Ramos (cell line): ENCODE measurements around the gene CDK1.
"Not testable (repeated sequence)": the region's sequence is repeated elsewhere in the genome, so short reads cannot be mapped to it uniquely, and the experiment has no call there.

Experiments used
- in situ Hi-C: fragments of 300-500 bp; cut with MboI; formaldehyde crosslinking; loops from one replicate; pipeline ENCODE4 v1.14.3; 2022; ENCODE audit warnings: low sequenced_read_pairs; ENCODE audit not compliant: unreplicated experiment

Gene CDK1

DNA sequence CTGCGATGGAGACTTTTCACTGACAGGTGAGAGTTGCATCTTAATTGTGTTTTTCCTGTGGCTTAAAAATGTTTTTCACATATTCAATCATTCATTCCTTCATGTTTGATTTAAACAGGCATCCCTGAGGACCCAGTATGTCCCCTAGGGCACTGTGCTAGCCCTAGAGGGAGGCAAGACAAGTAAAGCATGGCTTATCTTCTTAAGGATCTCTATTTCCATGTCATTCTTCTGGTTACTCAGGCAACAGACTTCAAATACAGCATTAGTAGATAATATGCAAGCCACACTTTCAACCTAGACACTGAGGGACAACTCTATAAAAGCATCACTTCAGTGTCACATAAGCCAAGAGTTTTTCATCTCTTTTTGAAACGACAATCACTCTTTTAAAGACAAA is 29.2 kb downstream of the CDK1 start:
- in situ Hi-C loops: loop anchor here (25.0 kb wide), 1 partner anchor 480 kb away; no protein-coding TSS in a partner anchor

- in situ Hi-C loops: loop anchor here (25.0 kb wide), 1 partner anchor 479 kb away; no protein-coding TSS in a partner anchor
These were observed 29.8 kb downstream of the CDK1 start for GRCh38 chr10:60808036-60808435.

DNA sequence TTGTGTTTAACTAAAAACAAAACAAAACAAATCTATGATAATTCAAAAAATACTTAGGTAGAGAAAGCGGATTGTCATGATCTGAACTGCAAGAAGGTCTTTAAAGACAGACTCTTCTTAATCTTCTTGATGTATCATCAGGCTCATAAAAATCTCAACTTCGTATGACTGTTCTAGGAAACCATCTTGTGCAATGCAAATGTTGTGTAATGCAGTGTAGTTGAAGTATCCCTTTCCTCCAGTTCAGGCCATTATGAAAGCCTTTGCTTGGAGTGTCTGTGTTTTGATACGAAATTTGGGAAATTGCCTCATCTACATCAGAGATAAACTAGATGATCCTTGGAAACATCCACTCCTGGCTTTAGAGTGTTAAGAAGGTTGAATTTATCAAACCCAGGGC is 30.9 kb downstream of the CDK1 start:
- in situ Hi-C loops: loop anchor here (25.0 kb wide), 1 partner anchor 478 kb away; no protein-coding TSS in a partner anchor

DNA sequence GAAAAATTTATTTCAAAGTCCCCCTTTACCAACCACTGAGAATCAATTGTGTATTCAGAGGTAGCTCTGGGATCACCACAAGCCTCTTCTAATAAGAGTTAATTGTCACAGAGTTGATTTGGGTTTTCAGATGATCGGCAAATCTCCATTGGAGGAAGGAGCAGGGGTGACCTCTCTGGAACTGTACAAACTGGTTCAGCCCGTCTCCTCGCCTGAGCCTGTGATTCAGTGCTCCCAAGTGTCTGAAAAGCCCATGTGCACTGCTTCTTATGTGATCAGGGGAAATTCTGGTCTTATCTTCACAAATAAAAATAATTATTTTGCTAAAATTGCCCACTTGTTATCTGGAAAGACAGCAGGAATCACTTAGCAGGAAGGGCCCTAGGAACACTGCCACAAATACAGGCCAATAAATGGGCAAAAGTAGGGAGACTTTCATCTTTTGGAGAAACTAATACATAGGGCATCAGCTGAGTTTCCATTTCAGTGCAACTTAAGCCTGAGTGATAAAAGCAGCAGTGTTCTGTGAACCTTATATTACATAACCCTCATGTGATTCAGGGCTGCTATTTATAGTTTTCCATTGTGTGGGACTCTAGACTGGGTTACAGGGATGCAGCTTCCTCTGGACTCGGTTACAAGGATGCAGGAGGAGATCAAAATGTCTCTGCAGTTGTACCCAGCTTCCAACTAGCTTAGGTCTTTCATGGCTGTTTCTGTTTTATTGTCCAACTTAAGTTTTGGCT is 32.3 kb downstream of the CDK1 start:
- in situ Hi-C loops: loop anchor here (25.0 kb wide), 1 partner anchor 477 kb away; no protein-coding TSS in a partner anchor

DNA sequence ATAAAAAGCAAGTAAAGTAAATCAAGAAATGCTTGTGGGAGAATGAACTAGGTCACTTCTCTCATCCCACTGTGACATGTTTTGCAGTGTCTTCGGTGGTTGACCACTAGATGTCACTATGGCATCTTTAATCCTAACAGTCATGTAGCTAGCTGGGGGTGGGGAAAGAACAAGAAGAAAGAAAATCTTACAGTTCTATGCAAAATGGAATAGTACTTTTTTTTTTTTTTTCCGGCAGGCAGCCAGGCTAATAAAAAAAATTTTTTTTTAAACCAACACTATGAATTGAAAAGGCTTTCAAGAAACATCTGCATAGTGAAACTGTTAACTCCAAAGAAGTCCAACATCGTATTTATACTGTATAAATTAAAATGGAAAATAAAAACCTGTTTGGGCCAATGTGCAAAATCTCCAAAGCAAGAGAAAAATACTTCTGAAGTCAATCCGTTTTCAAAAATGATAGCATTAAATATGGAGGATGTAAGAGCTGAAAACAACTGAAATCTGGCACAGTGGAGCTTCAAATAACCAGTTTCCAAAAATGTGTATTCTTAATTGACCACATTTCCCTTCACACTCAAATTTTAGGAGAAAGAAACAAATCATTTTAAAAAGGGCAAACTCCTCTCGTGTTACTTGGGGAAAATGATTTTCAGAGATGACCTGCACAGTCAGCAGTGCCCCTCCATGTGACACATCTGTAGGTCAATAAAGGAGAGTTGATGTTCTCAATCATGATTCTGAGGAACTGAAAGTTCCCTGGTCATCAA is 38.5 kb downstream of the CDK1 start:
- in situ Hi-C loops: loop anchor here (25.0 kb wide), 1 partner anchor 470 kb away; no protein-coding TSS in a partner anchor

GRCh38 chr10:60817398-60817805 is 39.1 kb downstream of the CDK1 start:
- in situ Hi-C loops: loop anchor here (25.0 kb wide), 1 partner anchor 470 kb away; no protein-coding TSS in a partner anchor

- in situ Hi-C loops: loop anchor here (25.0 kb wide), 1 partner anchor 469 kb away; no protein-coding TSS in a partner anchor
These were observed 40.0 kb downstream of the CDK1 start for GRCh38 chr10:60818134-60818770.

GRCh38 chr10:60819271-60819670 is 41.0 kb downstream of the CDK1 start:
- in situ Hi-C loops: loop anchor here (25.0 kb wide), 1 partner anchor 468 kb away; no protein-coding TSS in a partner anchor

- in situ Hi-C loops: loop anchor here (25.0 kb wide), 1 partner anchor 467 kb away; no protein-coding TSS in a partner anchor
These were observed 41.9 kb downstream of the CDK1 start for GRCh38 chr10:60820093-60820754.

DNA sequence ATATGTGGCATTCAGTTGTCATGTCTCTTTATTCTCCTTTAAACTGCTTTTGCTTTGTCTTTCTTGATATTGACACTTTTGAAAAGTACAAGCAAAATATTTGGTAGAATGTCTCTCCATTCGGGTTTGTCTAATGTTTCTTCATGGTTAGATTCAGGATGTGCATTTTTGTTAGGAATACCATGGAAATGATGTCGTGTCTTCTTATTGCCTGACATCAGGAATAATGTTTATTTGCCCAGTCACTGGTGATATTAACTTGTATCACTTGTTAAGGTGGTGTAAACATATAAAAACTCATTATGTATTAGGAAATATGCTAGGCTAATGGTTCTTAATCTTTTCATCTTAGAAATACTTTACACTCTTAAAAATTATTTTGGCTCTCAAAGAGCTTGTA is 43.4 kb downstream of the CDK1 start:
- in situ Hi-C loops: loop anchor here (25.0 kb wide), 1 partner anchor 466 kb away; no protein-coding TSS in a partner anchor

GRCh38 chr10:60822809-60823208 is 44.5 kb downstream of the CDK1 start:
- in situ Hi-C loops: loop anchor here (25.0 kb wide), 1 partner anchor 464 kb away; no protein-coding TSS in a partner anchor

GRCh38 chr10:60823324-60823723 is 45.0 kb downstream of the CDK1 start:
- in situ Hi-C loops: loop anchor here (25.0 kb wide), 1 partner anchor 464 kb away; no protein-coding TSS in a partner anchor

DNA sequence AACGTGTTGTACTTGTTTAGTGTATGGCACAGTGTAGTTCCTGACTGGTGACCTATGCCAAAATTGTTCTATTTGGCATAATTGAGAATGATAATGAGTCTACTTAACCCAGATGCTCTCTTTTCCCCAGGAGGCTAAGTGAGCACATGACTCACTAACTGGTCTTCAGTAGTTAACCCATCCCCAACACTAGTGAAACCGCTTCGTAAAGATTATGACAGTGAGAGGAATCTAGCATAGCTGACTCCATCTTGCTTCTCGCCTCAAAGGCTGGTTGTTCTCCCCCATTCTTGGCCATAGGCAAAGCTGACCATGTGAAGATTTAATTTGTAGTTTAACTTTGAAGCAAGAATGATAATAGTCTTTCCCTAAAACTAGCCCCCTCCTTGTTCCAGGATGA is 47.2 kb downstream of the CDK1 start:
- in situ Hi-C loops: no loop called here

GRCh38 chr10:60827791-60828488 is 49.7 kb downstream of the CDK1 start:
- in situ Hi-C loops: no loop called here

DNA sequence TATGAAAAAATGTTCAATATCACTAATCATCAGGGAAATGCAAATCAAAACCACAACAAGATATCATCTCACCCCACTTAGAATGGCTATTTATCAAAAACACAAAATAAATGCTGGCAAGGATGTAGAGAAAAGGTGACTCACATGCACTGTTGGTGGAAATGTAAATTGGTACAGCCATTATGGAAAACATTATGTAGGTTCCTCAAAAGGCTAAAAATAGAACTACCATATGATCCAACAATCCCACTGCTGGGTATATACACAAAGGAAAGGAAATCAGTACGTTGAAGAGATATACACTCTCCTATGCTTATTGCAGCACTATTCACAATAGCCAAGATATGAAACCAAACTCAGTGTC is 50.2 kb downstream of the CDK1 start:
- in situ Hi-C loops: no loop called here

DNA sequence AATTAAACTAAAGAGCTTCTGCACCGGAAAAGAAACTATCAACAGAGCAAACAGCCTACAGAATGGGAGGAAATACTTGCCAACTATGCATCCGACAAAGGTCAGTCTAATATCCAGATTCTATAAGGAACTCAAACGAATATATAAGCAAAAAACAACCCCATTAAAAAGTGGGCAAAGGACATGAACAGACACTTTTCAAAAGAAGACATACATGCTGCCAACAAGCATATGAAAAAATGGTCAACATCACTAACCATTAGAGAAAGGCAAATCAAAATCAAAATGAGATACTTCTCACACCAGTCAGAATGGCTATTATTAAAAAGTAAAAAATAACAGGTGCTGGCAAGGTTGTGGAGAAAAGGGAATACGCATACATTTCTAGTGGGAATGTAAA is 53.9 kb downstream of the CDK1 start:
- in situ Hi-C loops: not testable (repeated sequence)

- in situ Hi-C loops: no loop called here
These were observed 56.1 kb downstream of the CDK1 start for GRCh38 chr10:60834401-60834800.

GRCh38 chr10:60835049-60835448 is 56.8 kb downstream of the CDK1 start:
- in situ Hi-C loops: no loop called here

DNA sequence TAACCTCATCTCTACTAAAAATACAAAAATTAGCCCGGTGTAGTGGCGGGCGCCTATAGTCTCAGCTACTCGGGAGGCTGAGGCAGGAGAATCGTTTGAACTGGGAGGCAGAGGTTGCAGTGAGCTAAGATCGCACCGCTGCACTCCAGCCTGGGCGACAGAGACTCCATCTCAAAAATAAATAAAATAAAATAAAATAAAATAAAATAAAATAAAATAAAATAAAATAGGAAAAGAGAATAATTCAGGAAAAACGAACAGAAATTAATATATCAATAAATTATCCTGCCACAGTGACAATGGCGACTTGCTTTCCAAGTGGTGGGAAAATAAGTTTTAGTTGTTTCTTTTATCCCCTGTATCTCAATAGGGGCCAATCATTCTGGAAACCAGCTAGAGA is 62.9 kb downstream of the CDK1 start:
- in situ Hi-C loops: not testable (repeated sequence)
